GM12878 (cell line): ENCODE measurements around the gene FRYL. TPM values are rescaled to one million over a fixed set of nuclear protein-coding genes. Genes with fewer than 3 reads are reported as not detected.

ENCODE experiments used
- ATAC-seq: fragments of 200-7000 bp; cut with Tn5 transposase; 3 replicates; pipeline ENCODE4 v1.9.1; 2020; ENCODE audit warnings: mild to moderate bottlenecking, moderate library complexity
- BruUV-seq: library from RNA; stranded (reverse); fragments of 400-500 nt; replicated peaks from 2 replicates; lab custom pipeline; 2021; lab: Mats Ljungman, UMichigan
- CTCF ChIA-PET: fragments of 300-600 bp; sonication (Branson Sonifier 250); formaldehyde crosslinking; extraction: SDS; loops from one replicate; lab custom pipeline; 2021; ENCODE audit warnings: inconsistent platforms; lab: Yijun Ruan, JAX
- POLR2A ChIA-PET: fragments of 350-600 bp; formaldehyde crosslinking; extraction: SDS; loops from one replicate; lab custom pipeline; 2021; ENCODE audit warnings: inconsistent platforms; lab: Charles Lee
- RAD21 ChIA-PET: fragments of 300-600 bp; sonication (Branson Sonifier 250); formaldehyde crosslinking; loops from one replicate; lab custom pipeline; 2023; ENCODE audit warnings: antibody characterized with exemption; ENCODE audit not compliant: unreplicated experiment; lab: Charles Lee
- SMC1A ChIA-PET: fragments of 300-600 bp; sonication (Branson Sonifier 250); formaldehyde crosslinking; loops from one replicate; lab custom pipeline; 2023; ENCODE audit not compliant: unreplicated experiment, uncharacterized antibody; lab: Charles Lee
- DNase-seq: peaks from one replicate; pipeline ENCODE4 v3.0.0-alpha.2; 2011; ENCODE audit warnings: low read depth, low spot score
- FAIRE-seq: peaks from 3 replicates; lab custom pipeline; 2011; peaks lifted over from hg19 to GRCh38; lab: Jason Lieb, UNC
- H2AFZ ChIP-seq: 2 replicates; pipeline ENCODE4 v1.6.0; 2011; ENCODE audit warnings: low read depth, low read length, control low read depth; ENCODE audit not compliant: control insufficient read depth
- H3K27ac ChIP-seq: 2 replicates; pipeline ENCODE4 v1.5.1; 2011; ENCODE audit warnings: control low read depth; ENCODE audit not compliant: control insufficient read depth, insufficient read depth
- H3K27me3 ChIP-seq, 2 experiments: replicated peaks in 1 of 2; 2 replicates each; pipeline versions ENCODE4 v1.6.0 to v1.6.1; 2011; ENCODE audit warnings: low read length in 1 of 2; ENCODE audit not compliant: control insufficient read depth in 2 of 2, insufficient read depth in 2 of 2
- H3K36me3 ChIP-seq, 2 experiments: 2 replicates each; pipeline ENCODE4 v1.5.1; 2011; ENCODE audit warnings: low read length in 1 of 2; ENCODE audit not compliant: control insufficient read depth in 2 of 2, insufficient read depth in 2 of 2
- H3K4me1 ChIP-seq: 2 replicates; pipeline ENCODE4 v1.6.1; 2011; ENCODE audit warnings: mild to moderate bottlenecking, low read length, moderate library complexity, mixed read lengths; ENCODE audit not compliant: control insufficient read depth, insufficient read depth
- H3K4me2 ChIP-seq: 2 replicates; pipeline ENCODE4 v1.6.0; 2011; ENCODE audit warnings: control low read depth; ENCODE audit not compliant: control insufficient read depth, insufficient read depth
- H3K4me3 ChIP-seq: fragments of 200-600 bp; sonication (generic); 2 replicates; pipeline ENCODE4 v1.5.1; 2016
- H3K79me2 ChIP-seq: 2 replicates; pipeline ENCODE4 v1.6.0; 2011; ENCODE audit warnings: low read length; ENCODE audit not compliant: control insufficient read depth, insufficient read depth
- H3K9ac ChIP-seq: 2 replicates; pipeline ENCODE4 v1.8.0; 2011; ENCODE audit warnings: low read length, control low read depth, mixed read lengths; ENCODE audit not compliant: control insufficient read depth, insufficient read depth
- H3K9me3 ChIP-seq: replicated peaks from 3 replicates; pipeline ENCODE4 v1.5.1; 2011; ENCODE audit warnings: mild to moderate bottlenecking, low read length; ENCODE audit not compliant: control insufficient read depth, insufficient read depth
- H4K20me1 ChIP-seq: 2 replicates; pipeline ENCODE4 v1.6.0; 2011; ENCODE audit not compliant: control insufficient read depth, insufficient read depth
- CEBPB ChIP-seq, 2 experiments: fragments of 150-350 bp in 1 of 2; IDR thresholded peaks; 2 replicates each; pipeline ENCODE4 v1.6.1; 2012 to 2014; ENCODE audit warnings: low read depth in 2 of 2, low read length in 2 of 2, borderline replicate concordance in 1 of 2, inconsistent platforms in 1 of 2
- EZH2 ChIP-seq: IDR thresholded peaks from 2 replicates; pipeline ENCODE4 v1.6.1; 2012; ENCODE audit warnings: low read depth, mild to moderate bottlenecking, control low read depth, inconsistent platforms, low read length, borderline replicate concordance; ENCODE audit not compliant: control insufficient read depth
- KDM1A ChIP-seq: fragments of 200-600 bp; sonication (generic); IDR thresholded peaks from 2 replicates; pipeline ENCODE4 v1.6.1; 2016; ENCODE audit warnings: borderline replicate concordance
- LARP7 ChIP-seq: fragments of 450-650 bp; IDR thresholded peaks from 2 replicates; pipeline ENCODE4 v1.6.1; 2017; ENCODE audit warnings: mild to moderate bottlenecking
- NFYA ChIP-seq: IDR thresholded peaks from 2 replicates; pipeline ENCODE4 v1.6.1; 2011; ENCODE audit warnings: low read depth, mild to moderate bottlenecking, low read length, improper control_type of control experiment, borderline replicate concordance
- RAD21 ChIP-seq: IDR thresholded peaks from 2 replicates; pipeline ENCODE4 v1.6.1; 2011; ENCODE audit warnings: mild to moderate bottlenecking, low read depth, low read length, moderate library complexity; ENCODE audit not compliant: insufficient read depth
- RB1 ChIP-seq: fragments of 450-650 bp; formaldehyde crosslinking; IDR thresholded peaks from 2 replicates; pipeline ENCODE4 v1.6.1; 2017; ENCODE audit warnings: mild to moderate bottlenecking, borderline replicate concordance
- SP1 ChIP-seq: IDR thresholded peaks from one replicate; pipeline ENCODE4 v1.6.1; 2011; ENCODE audit warnings: low read depth, low read length
- SUZ12 ChIP-seq: fragments of 200-600 bp; sonication (generic); IDR thresholded peaks from one replicate; pipeline ENCODE4 v1.6.1; 2018; ENCODE audit warnings: antibody characterized with exemption, mild to moderate bottlenecking; ENCODE audit not compliant: unreplicated experiment
- in situ Hi-C: fragments of 300-500 bp; cut with MboI; formaldehyde crosslinking; loops from 9 replicates; pipeline ENCODE4 v1.14.3; 2018; ENCODE audit warnings: mixed read lengths
- intact Hi-C: fragments of 100-400 bp; cut with micrococcal nuclease; formaldehyde crosslinking; loops from one replicate; pipeline ENCODE4 v1.14.2; 2022; ENCODE audit not compliant: unreplicated experiment
- polyA plus RNA-seq, 11 experiments: library from polyadenylated mRNA; depleted of rRNA in 4 of 11; unstranded in 6 of 11; stranded (reverse) in 5 of 11; fragments of >200 nt; fragmentation: Nextera tagmentation in 4 of 11; fragmentation: Illumina TruSeq in 1 of 11; extraction: Ambion mirVana in 4 of 11; extraction: Trizol in 1 of 11; gene quantifications; 1 replicate in 1 of 11; 2 replicates in 10 of 11; pipeline versions ENCODE4 v1.2.1 to v1.2.3, GENCODE V29; 2011 to 2016; ENCODE audit warnings: inconsistent platforms in 2 of 11, missing spikeins in 2 of 11, low read depth in 1 of 11
- total RNA-seq, 4 experiments: library from RNA; depleted of rRNA in 3 of 4; stranded (reverse); fragments of >200 nt in 3 of 4; fragmentation: Illumina TruSeq in 1 of 4; extraction: Trizol in 1 of 4; gene quantifications; 2 replicates each; pipeline versions ENCODE4 v1.2.1 to v1.2.3, GENCODE V29; 2013 to 2021

Gene FRYL
- total and polyA plus RNA-seq, 10 of the 15 experiments (the other 5 are each of a cell fraction or from before 2014, with no cell fraction given), result 10.3 to 50.6 (median 28.7) TPM

GRCh38 chr4:48785302-48785701 is 5.2 kb upstream of the FRYL start (continued):
- TF ChIP-seq SUZ12, result no peak
- TF ChIP-seq RB1, result no peak
- no peak for TF ChIP-seq LARP7
- TF ChIP-seq EZH2, result no peak

DNA sequence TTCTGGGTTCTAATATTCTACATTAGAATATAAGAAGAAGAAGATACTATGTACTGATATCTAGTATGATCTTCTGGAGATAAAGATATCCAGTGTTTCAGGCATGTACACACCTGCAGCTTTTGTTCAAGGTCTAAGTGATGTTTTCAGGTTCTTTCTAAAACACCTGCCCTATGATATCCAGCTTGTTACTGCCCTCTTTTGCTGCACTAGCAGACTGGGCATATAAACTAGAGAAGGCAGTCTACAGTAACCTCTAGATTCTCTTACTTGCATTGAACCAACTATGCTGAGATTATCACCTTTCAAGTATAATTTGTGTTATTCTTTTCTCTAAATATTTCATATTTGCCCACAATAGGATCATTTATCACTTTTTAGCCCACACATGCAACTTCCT is 1.9 kb upstream of the FRYL start:
- H3K4me3 ChIP-seq, result no peak overlapping the region
- TF ChIP-seq CEBPB (IDR thresholded peaks at IDR 0.05; ENCODE audit: borderline replicate concordance in 1 of 2, low read depth in 2 of 2, low read length in 2 of 2) (no peak), NFYA (no peak), KDM1A (no peak), RAD21 (peak; percentile 22; the same call in 1 of the 2 replicates), SP1 (no peak)
- FAIRE-seq, result no peak

More for the DNA sequence above, 1.9 kb upstream of the FRYL start:
- BruUV-seq, result no TSS peak
- no peak for ATAC-seq
- intact Hi-C loops (loop anchor here (2.0 to 5.0 kb wide), 2 partner anchors 125 to 205 kb away; partner anchors contain the start of gene OCIAD2), in situ Hi-C loops (no loop called here)
- no peaks in the 10 kb centered on the region for H3K27me3 ChIP-seq
- ChIA-PET POLR2A (no interaction called here), SMC1A (interaction anchor here (0.8 to 2.5 kb wide), 5 partner anchors 47 to 204 kb away, joined by 3 to 9 read pairs (median 3); no protein-coding TSS in a partner anchor), CTCF (interaction anchor here (0.5 to 5.9 kb wide), 9 partner anchors 8 to 477 kb away, joined by 3 to 38 read pairs (median 3); no protein-coding TSS in a partner anchor), RAD21 (interaction anchor here (1.2 to 3.8 kb wide), 3 partner anchors 18 to 204 kb away, joined by 3 to 12 read pairs (median 4); no protein-coding TSS in a partner anchor)
- no peaks in the 10 kb centered on the region for H3K36me3 ChIP-seq
- no peaks in the 10 kb centered on the region for H4K20me1 ChIP-seq
- no peak overlapping the region; the same call in 1 of the 2 replicates for H2AFZ ChIP-seq
- no peak overlapping the region for H3K9ac ChIP-seq
- no peaks in the 10 kb centered on the region for H3K9me3 ChIP-seq
- no peak overlapping the region for H3K4me2 ChIP-seq
- H3K4me1 ChIP-seq, result 0 out of 2 replicates have a peak, but pooled peaks cover 2% of the 10 kb centered on the region
- H3K27ac ChIP-seq, result no peak overlapping the region
- DNase-seq, result no peak
- peaks cover 30% of the 10 kb centered on the region for H3K79me2 ChIP-seq
